HFFc6 (cell line): ENCODE results near the gene TNFAIP6. TPM values are rescaled to one million over a fixed set of nuclear protein-coding genes. Genes with fewer than 3 reads are reported as not detected.
"Not testable (repeated sequence)": the region's sequence is repeated elsewhere in the genome, so short reads cannot be mapped to it uniquely, and the experiment has no call there.

Experiments used
- DNase-seq: peaks from one replicate; pipeline ENCODE4 v3.0.0-alpha.2; 2018
- H3K27ac Mint-ChIP-seq: 2 replicates; pipeline ENCODE4 v1.8.0; 2020; ENCODE audit warnings: mild to moderate bottlenecking, mixed read lengths
- H3K27me3 Mint-ChIP-seq: 2 replicates; pipeline ENCODE4 v1.8.0; 2021; ENCODE audit warnings: mild to moderate bottlenecking, moderate library complexity, mixed read lengths; ENCODE audit not compliant: insufficient read depth
- H3K36me3 Mint-ChIP-seq: 2 replicates; pipeline ENCODE4 v1.8.0; 2021; ENCODE audit warnings: low read depth, mixed read lengths
- H3K4me1 Mint-ChIP-seq: 2 replicates; pipeline ENCODE4 v1.8.0; 2020; ENCODE audit warnings: low read depth, mixed read lengths
- H3K4me3 Mint-ChIP-seq: 2 replicates; pipeline ENCODE4 v1.8.0; 2020; ENCODE audit warnings: mild to moderate bottlenecking, moderate library complexity, mixed read lengths
- H3K9me3 Mint-ChIP-seq: 2 replicates; pipeline ENCODE4 v1.8.0; 2020; ENCODE audit warnings: mild to moderate bottlenecking, mixed read lengths
- CTCF ChIP-seq: fragments of 200-600 bp; sonication (generic); IDR thresholded peaks from 2 replicates; pipeline ENCODE4 v1.5.0; 2021; ENCODE audit warnings: antibody characterized with exemption, mild to moderate bottlenecking
- total RNA-seq, 6 experiments: library from RNA; stranded (reverse); fragmentation: NEBNext Ultra II Directional; extraction: Animal tissue kit (Norgen Biotek cat#: 25700); gene quantifications; 2 replicates in 1 of 6; 3 replicates in 5 of 6; pipeline ENCODE4 v1.2.3, GENCODE V29; 2021

Gene TNFAIP6
- total RNA-seq, 6 experiments from 2014 or later = 0.92 to 2.4 (median 2.3) TPM

GRCh38 chr2:151407281-151407680 is 49.9 kb downstream of the TNFAIP6 start:
- peaks cover 16% of the 10 kb centered on the region; the same call in 1 of the 2 replicates for H3K4me1 Mint-ChIP-seq
- no peak overlapping the region for H3K27ac Mint-ChIP-seq
- peaks cover 12% of the 10 kb centered on the region for H3K36me3 Mint-ChIP-seq
- no peaks in the 10 kb centered on the region for H3K9me3 Mint-ChIP-seq
- peaks cover 6% of the 10 kb centered on the region; the same call in 1 of the 2 replicates for H3K27me3 Mint-ChIP-seq
- no peak overlapping the region for H3K4me3 Mint-ChIP-seq
- no peak for DNase-seq
- TF ChIP-seq CTCF = no peak

GRCh38 chr2:151408788-151409600 is 51.6 kb downstream of the TNFAIP6 start:
- TF ChIP-seq CTCF = no peak
- Mint-ChIP-seq H3K9me3 (no peaks in the 10 kb centered on the region), H3K27me3 (peaks cover 6% of the 10 kb centered on the region; the same call in 1 of the 2 replicates), H3K4me1 (peaks cover 16% of the 10 kb centered on the region; the same call in 1 of the 2 replicates), H3K27ac (peak overlapping the region; percentile 88), H3K4me3 (peak overlapping the region; percentile 96), H3K36me3 (peaks cover 12% of the 10 kb centered on the region)
- DNase-seq = no peak

GRCh38 chr2:151409601-151410484 is 52.5 kb downstream of the TNFAIP6 start, which contains the start of gene RIF1:
TSS of gene RIF1 (plus strand) at chr2:151409902. CDS start at chr2:151410424, 522 bp downstream.
- TF ChIP-seq CTCF = peak; percentile 85
- H3K36me3 Mint-ChIP-seq = peaks cover 12% of the 10 kb centered on the region
- DNase-seq = peak; percentile 90
- H3K9me3 Mint-ChIP-seq = no peaks in the 10 kb centered on the region
- peaks cover 6% of the 10 kb centered on the region; the same call in 1 of the 2 replicates for H3K27me3 Mint-ChIP-seq
- H3K27ac Mint-ChIP-seq = peak within 1 kb of the TSS; percentile 88
- H3K4me3 Mint-ChIP-seq = peak within 1 kb of the TSS; percentile 96
- H3K4me1 Mint-ChIP-seq = peaks cover 16% of the 10 kb centered on the region; the same call in 1 of the 2 replicates

- Mint-ChIP-seq H3K4me1 (peaks cover 16% of the 10 kb centered on the region; the same call in 1 of the 2 replicates), H3K9me3 (no peaks in the 10 kb centered on the region), H3K36me3 (peaks cover 12% of the 10 kb centered on the region), H3K4me3 (peak overlapping the region; percentile 96), H3K27ac (peak overlapping the region; percentile 88), H3K27me3 (peaks cover 6% of the 10 kb centered on the region; the same call in 1 of the 2 replicates)
- no peak for DNase-seq
- no peak for TF ChIP-seq CTCF
Measured at GRCh38 chr2:151410485-151410834, 53.1 kb downstream of the TNFAIP6 start.

- no peak for DNase-seq
- no peak overlapping the region for H3K4me3 Mint-ChIP-seq
- H3K4me1 Mint-ChIP-seq = no peaks in the 10 kb centered on the region
- no peak for TF ChIP-seq CTCF
- no peak overlapping the region for H3K27ac Mint-ChIP-seq
- peaks cover 25% of the 10 kb centered on the region for H3K36me3 Mint-ChIP-seq
- no peaks in the 10 kb centered on the region for H3K9me3 Mint-ChIP-seq
- H3K27me3 Mint-ChIP-seq = no peaks in the 10 kb centered on the region
Measured at GRCh38 chr2:151417650-151418049, 60.3 kb downstream of the TNFAIP6 start.

- not testable (repeated sequence) for H3K27me3 Mint-ChIP-seq, H3K27ac Mint-ChIP-seq, H3K9me3 Mint-ChIP-seq, DNase-seq, H3K4me3 Mint-ChIP-seq, H3K4me1 Mint-ChIP-seq
- peaks cover 47% of the 10 kb centered on the region for H3K36me3 Mint-ChIP-seq
Measured at GRCh38 chr2:151421681-151422080, 64.3 kb downstream of the TNFAIP6 start.
